NB4 (cell line): ENCODE measurements around the gene SETD5.

ENCODE experiments used
- CTCF ChIP-seq: IDR thresholded peaks from one replicate; pipeline ENCODE4 v1.5.1; 2012; ENCODE audit warnings: low read depth, low read length
- MYC ChIP-seq: IDR thresholded peaks from 2 replicates; pipeline ENCODE4 v1.6.1; 2011; ENCODE audit warnings: low read depth, low read length
- POLR2A ChIP-seq: IDR thresholded peaks from 2 replicates; pipeline ENCODE4 v1.6.1; 2011; ENCODE audit warnings: mild to moderate bottlenecking; ENCODE audit not compliant: insufficient read length; ENCODE audit errors: extremely low read depth

DNA sequence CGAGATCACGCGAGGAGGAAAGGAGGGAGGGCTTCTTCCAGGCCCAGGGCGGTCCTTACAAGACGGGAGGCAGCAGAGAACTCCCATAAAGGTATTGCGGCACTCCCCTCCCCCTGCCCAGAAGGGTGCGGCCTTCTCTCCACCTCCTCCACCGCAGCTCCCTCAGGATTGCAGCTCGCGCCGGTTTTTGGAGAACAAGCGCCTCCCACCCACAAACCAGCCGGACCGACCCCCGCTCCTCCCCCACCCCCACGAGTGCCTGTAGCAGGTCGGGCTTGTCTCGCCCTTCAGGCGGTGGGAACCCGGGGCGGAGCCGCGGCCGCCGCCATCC, 1.1 kb upstream of the SETD5 start:
- no peak for TF ChIP-seq POLR2A
- no peak for TF ChIP-seq CTCF
- TF ChIP-seq MYC = no peak; the same call in 1 of the 2 replicates
